ENCODE results near the gene ZNF491.

DNA sequence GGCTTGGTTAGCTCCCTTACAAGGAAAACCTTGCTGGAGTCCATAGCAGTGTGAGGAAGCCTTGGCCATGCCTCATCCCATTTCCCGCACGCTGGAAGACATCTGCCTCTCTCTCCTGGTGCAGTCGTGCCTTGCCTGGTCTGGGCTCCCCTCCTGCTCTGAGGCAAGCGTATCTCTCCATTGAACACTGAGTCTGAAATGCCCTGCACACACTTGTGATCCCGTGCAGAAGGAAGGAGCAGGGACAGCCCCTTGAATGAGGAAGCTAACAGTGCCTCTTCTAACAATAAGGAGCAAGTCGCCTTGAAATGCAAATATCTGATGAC, 15.3 kb downstream of the ZNF491 start:
- TF ChIP-seq, protein P1, sequence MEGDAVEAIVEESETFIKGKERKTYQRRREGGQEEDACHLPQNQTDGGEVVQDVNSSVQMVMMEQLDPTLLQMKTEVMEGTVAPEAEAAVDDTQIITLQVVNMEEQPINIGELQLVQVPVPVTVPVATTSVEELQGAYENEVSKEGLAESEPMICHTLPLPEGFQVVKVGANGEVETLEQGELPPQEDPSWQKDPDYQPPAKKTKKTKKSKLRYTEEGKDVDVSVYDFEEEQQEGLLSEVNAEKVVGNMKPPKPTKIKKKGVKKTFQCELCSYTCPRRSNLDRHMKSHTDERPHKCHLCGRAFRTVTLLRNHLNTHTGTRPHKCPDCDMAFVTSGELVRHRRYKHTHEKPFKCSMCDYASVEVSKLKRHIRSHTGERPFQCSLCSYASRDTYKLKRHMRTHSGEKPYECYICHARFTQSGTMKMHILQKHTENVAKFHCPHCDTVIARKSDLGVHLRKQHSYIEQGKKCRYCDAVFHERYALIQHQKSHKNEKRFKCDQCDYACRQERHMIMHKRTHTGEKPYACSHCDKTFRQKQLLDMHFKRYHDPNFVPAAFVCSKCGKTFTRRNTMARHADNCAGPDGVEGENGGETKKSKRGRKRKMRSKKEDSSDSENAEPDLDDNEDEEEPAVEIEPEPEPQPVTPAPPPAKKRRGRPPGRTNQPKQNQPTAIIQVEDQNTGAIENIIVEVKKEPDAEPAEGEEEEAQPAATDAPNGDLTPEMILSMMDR (IDR thresholded peaks at IDR 0.05; ENCODE audit: insufficient read depth, low read depth, low read length): no peak
- no peak for TF ChIP-seq EZH2 (IDR thresholded peaks at IDR 0.05; ENCODE audit: insufficient read depth, low read length)
